Neural cell (in vitro differentiated cells): ENCODE results near the gene SAMSN1. TPM values are rescaled to one million over a fixed set of nuclear protein-coding genes. Genes with fewer than 3 reads are reported as not detected.

Source experiments
- H2AFZ ChIP-seq: fragments of 200-600, 300-800 bp; sonication (generic), shearing (Covaris generic); 2 replicates; pipeline ENCODE4 v1.6.0; 2014; ENCODE audit warnings: low read depth, mild to moderate bottlenecking, antibody characterized with exemption, low read length, moderate library complexity
- H3F3A ChIP-seq: fragments of 200-600 bp; shearing (Covaris generic); 2 replicates; pipeline ENCODE4 v1.6.1; 2016; ENCODE audit warnings: mild to moderate bottlenecking, moderate library complexity, mixed read lengths, antibody characterized with exemption, low read length; ENCODE audit not compliant: insufficient read depth, poor library complexity, severe bottlenecking
- H3K27ac ChIP-seq: fragments of 200-600, 300-800 bp; sonication (generic), shearing (Covaris generic); 2 replicates; pipeline ENCODE4 v1.5.1; 2014; ENCODE audit warnings: mild to moderate bottlenecking, low read length, moderate library complexity
- H3K27me3 ChIP-seq: fragments of 300-800, 200-600 bp; sonication (generic), shearing (Covaris generic); 2 replicates; pipeline ENCODE4 v1.6.0; 2014; ENCODE audit warnings: mild to moderate bottlenecking, low read depth, low read length, moderate library complexity; ENCODE audit not compliant: insufficient read depth
- H3K36me3 ChIP-seq: fragments of 300-800, 200-600 bp; sonication (generic), shearing (Covaris generic); 2 replicates; pipeline ENCODE4 v1.5.1; 2014; ENCODE audit warnings: mild to moderate bottlenecking, antibody characterized with exemption, low read length, moderate library complexity; ENCODE audit not compliant: insufficient read depth
- H3K4me2 ChIP-seq: fragments of 300-800, 200-600 bp; sonication (generic), shearing (Covaris generic); 2 replicates; pipeline ENCODE4 v1.6.0; 2014; ENCODE audit warnings: mild to moderate bottlenecking, low read length
- H3K4me3 ChIP-seq: fragments of 300-800, 200-600 bp; sonication (generic), shearing (Covaris generic); 2 replicates; pipeline ENCODE4 v1.5.1; 2014; ENCODE audit warnings: mild to moderate bottlenecking, low read length, moderate library complexity
- H3K79me2 ChIP-seq: fragments of 200-600 bp; shearing (Covaris generic); replicated peaks from 2 replicates; pipeline ENCODE4 v1.6.0; 2014; ENCODE audit warnings: mild to moderate bottlenecking, low read length, moderate library complexity; ENCODE audit not compliant: insufficient read depth
- H3K9ac ChIP-seq: fragments of 300-800, 200-600 bp; sonication (generic), shearing (Covaris generic); 2 replicates; pipeline ENCODE4 v1.6.1; 2016; ENCODE audit warnings: mild to moderate bottlenecking, low read length, mixed read lengths
- H3K9me2 ChIP-seq: fragments of 200-600 bp; shearing (Covaris generic); 2 replicates; pipeline ENCODE4 v1.6.1; 2016; ENCODE audit warnings: mild to moderate bottlenecking, low read length, mixed read lengths; ENCODE audit not compliant: insufficient read depth
- H3K9me3 ChIP-seq: fragments of 200-600, 300-800 bp; sonication (generic), shearing (Covaris generic); 2 replicates; pipeline ENCODE4 v1.6.1; 2016; ENCODE audit warnings: mild to moderate bottlenecking, mixed run types, low read length, moderate library complexity, mixed read lengths
- H4K20me1 ChIP-seq: fragments of 200-600 bp; shearing (Covaris generic); 2 replicates; pipeline ENCODE4 v1.6.1; 2016; ENCODE audit warnings: mild to moderate bottlenecking, mixed run types; ENCODE audit not compliant: insufficient read depth
- CTCF ChIP-seq: fragments of 450-650 bp; IDR thresholded peaks from 2 replicates; pipeline ENCODE4 v1.5.1; 2014; ENCODE audit warnings: antibody characterized with exemption, mild to moderate bottlenecking, moderate library complexity; ENCODE audit not compliant: poor library complexity, severe bottlenecking
- EP300 ChIP-seq: fragments of 450-650 bp; conservative IDR thresholded peaks from 2 replicates; pipeline ENCODE4 v1.6.1; 2014; ENCODE audit warnings: antibody characterized with exemption, mild to moderate bottlenecking, moderate library complexity; ENCODE audit not compliant: poor library complexity, severe bottlenecking
- EZH2 ChIP-seq: fragments of 200-600, 300-800 bp; shearing (Covaris generic), sonication (generic); IDR thresholded peaks from 2 replicates; pipeline ENCODE4 v1.6.1; 2014; ENCODE audit warnings: antibody characterized with exemption, low read length, borderline replicate concordance, mild to moderate bottlenecking; ENCODE audit not compliant: insufficient read depth, poor library complexity, severe bottlenecking
- MXI1 ChIP-seq: fragments of 450-650 bp; conservative IDR thresholded peaks from 2 replicates; pipeline ENCODE4 v1.6.1; 2014; ENCODE audit warnings: antibody characterized with exemption, mild to moderate bottlenecking; ENCODE audit not compliant: poor library complexity, severe bottlenecking
- POLR2AphosphoS5 ChIP-seq: IDR thresholded peaks from 2 replicates; pipeline ENCODE4 v1.6.1; 2012
- RAD21 ChIP-seq: fragments of 450-650 bp; conservative IDR thresholded peaks from 2 replicates; pipeline ENCODE4 v1.6.1; 2014; ENCODE audit warnings: antibody characterized with exemption, mild to moderate bottlenecking, moderate library complexity
- REST ChIP-seq: IDR thresholded peaks from 2 replicates; pipeline ENCODE4 v1.6.1; 2012; ENCODE audit warnings: borderline replicate concordance
- SMC3 ChIP-seq: fragments of 450-650 bp; conservative IDR thresholded peaks from 2 replicates; pipeline ENCODE4 v1.6.1; 2014; ENCODE audit warnings: antibody characterized with exemption, mild to moderate bottlenecking, moderate library complexity; ENCODE audit not compliant: poor library complexity
- TAF1 ChIP-seq: IDR thresholded peaks from 2 replicates; pipeline ENCODE4 v1.6.1; 2012; ENCODE audit warnings: low read depth
- polyA plus RNA-seq: library from polyadenylated mRNA; depleted of rRNA; stranded (reverse); fragments of >200 nt; gene quantifications from 2 replicates; pipeline ENCODE4 v1.2.3, GENCODE V29; 2014

SAMSN1 gene
- polyA plus RNA-seq, 1 donor from 2014 or later, result 18.2 TPM

GRCh38 chr21:14569868-14570267, 23.8 kb upstream of the SAMSN1 start:
- no peak for TF ChIP-seq MXI1
- TF ChIP-seq REST, result no peak
- TF ChIP-seq CTCF, result no peak
- TF ChIP-seq POLR2AphosphoS5, result no peak
- TF ChIP-seq EP300, result no peak
- no peak for TF ChIP-seq SMC3
- no peak for TF ChIP-seq RAD21
- TF ChIP-seq TAF1, result no peak
- no peak for TF ChIP-seq EZH2
- H3K27ac ChIP-seq, result no peak overlapping the region
- H2AFZ ChIP-seq, result no peak overlapping the region
- no peak overlapping the region for H3K4me2 ChIP-seq
- no peaks in the 10 kb centered on the region for H3K27me3 ChIP-seq
- no peaks in the 10 kb centered on the region for H3F3A ChIP-seq
- H3K9ac ChIP-seq, result no peak overlapping the region
- H3K36me3 ChIP-seq, result no peaks in the 10 kb centered on the region
- H3K9me2 ChIP-seq, result no peaks in the 10 kb centered on the region
- H3K9me3 ChIP-seq, result no peaks in the 10 kb centered on the region
- no peaks in the 10 kb centered on the region for H4K20me1 ChIP-seq
- H3K4me3 ChIP-seq, result no peak overlapping the region
- H3K79me2 ChIP-seq, result no peaks in the 10 kb centered on the region

DNA sequence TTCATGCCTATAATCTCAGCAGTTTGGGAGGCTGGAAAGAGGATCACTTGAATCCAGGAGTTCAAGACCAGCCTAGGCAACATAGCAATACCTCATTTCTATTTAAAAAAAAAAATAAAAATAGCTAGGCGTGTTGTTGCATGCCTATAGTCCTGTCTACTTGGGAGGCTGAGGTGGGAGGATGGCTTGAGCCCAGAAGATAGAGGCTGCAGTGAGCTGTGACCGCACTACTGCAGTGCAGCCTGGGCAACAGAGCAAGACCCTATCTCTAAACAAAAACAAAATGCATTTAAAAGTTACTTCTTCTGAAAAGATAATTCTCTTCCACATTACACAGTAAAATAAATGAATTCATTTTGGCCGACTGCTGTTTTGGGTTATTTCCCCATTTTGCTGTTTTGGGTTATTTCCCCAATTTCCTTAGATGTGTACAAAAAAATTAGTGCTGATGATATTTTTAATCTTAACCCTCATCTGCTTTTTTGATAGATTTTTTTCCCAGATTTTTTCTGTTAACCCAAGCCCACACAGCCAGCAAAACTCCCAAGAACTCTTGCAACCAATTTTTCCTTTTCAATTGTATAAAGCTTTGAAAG, 23.0 kb upstream of the SAMSN1 start:
- no peaks in the 10 kb centered on the region for H3K27me3 ChIP-seq
- no peaks in the 10 kb centered on the region for H3K36me3 ChIP-seq
- H3K27ac ChIP-seq, result no peak overlapping the region
- H3F3A ChIP-seq, result no peaks in the 10 kb centered on the region
- no peak overlapping the region for H3K4me3 ChIP-seq
- no peak overlapping the region for H3K4me2 ChIP-seq
- TF ChIP-seq EZH2 (no peak), CTCF (no peak), SMC3 (no peak), EP300 (no peak), REST (no peak), RAD21 (no peak), TAF1 (no peak), MXI1 (no peak), POLR2AphosphoS5 (no peak)
- no peak overlapping the region for H2AFZ ChIP-seq
- no peak overlapping the region for H3K9ac ChIP-seq
- H3K79me2 ChIP-seq, result no peaks in the 10 kb centered on the region
- H4K20me1 ChIP-seq, result no peaks in the 10 kb centered on the region
- H3K9me2 ChIP-seq, result no peaks in the 10 kb centered on the region
- H3K9me3 ChIP-seq, result no peaks in the 10 kb centered on the region
